ENCODE data around the gene STMP1. TPM values are rescaled to one million over a fixed set of nuclear protein-coding genes. Genes with fewer than 3 reads are reported as not detected.

Gene STMP1
- polyA plus RNA-seq, 2 of the 4 experiments (the other 2 are of a cell fraction): 33.0 to 35.5 TPM

DNA sequence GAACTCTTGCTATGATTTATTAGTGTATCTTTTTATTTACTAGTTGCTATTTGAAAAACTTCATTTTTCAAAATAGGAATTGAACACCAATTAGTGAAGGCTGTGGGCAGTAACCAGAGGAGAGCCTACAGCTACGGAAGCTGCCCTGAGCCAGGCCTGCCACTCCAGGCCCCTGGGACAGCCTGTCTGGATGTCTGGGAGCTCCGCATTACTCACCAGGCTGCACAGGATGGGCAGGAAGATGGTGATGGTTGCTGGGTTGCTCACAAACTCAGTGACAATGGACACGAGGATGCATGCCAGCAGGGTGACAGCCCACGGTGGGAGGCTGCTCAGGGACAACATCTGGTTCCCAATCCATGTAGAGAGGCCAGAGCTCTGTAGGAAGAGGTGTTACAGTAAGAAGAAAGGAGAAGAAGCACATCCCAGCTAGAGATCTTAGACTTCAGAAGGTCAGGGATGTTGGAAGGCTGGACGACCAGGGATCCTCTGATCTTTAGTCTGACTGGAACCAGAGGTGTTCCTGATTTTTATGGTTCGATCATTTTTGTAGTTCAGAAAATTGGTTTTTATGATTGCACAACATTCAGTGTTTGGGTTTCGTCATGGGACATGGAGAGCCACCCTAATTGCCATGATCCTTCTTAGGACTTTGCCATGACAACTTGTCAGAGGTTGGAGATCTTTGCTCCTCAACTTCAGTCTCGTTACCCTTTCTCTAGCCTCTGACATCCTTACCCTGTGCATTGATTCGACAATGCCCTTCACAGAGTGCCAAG is 23.2 kb downstream of the STMP1 start:
- Histone ChIP-seq H3K4me2 (no peak overlapping the region), H3K4me1 (no peaks in the 10 kb centered on the region), H3K27ac (no peak overlapping the region), H3K9me3 (no peaks in the 10 kb centered on the region), H3K4me3 (no peak overlapping the region)
- TF ChIP-seq ZFP36 (IDR thresholded peaks at IDR 0.05; ENCODE audit: borderline replicate concordance, partially characterized antibody) (no peak), ZC3H11A (IDR thresholded peaks at IDR 0.05) (no peak), RCOR1 (IDR thresholded peaks at IDR 0.05; ENCODE audit: low read depth, low read length) (no peak), GATA3 (IDR thresholded peaks at IDR 0.05; ENCODE audit: borderline replicate concordance) (no peak), USF2 (IDR thresholded peaks at IDR 0.05) (no peak), FOXS1 (CRISPR knock-in tag; IDR thresholded peaks at IDR 0.05) (no peak), E2F6 (IDR thresholded peaks at IDR 0.05; ENCODE audit: borderline replicate concordance, low read depth) (no peak), HDAC2 (IDR thresholded peaks at IDR 0.05) (no peak), MAZ (IDR thresholded peaks at IDR 0.05; ENCODE audit: borderline replicate concordance, low read depth, low read length) (no peak), HES2 (IDR thresholded peaks at IDR 0.05) (no peak), SMC3 (IDR thresholded peaks at IDR 0.05) (no peak), EP300 (IDR thresholded peaks at IDR 0.05) (no peak), CHD4 (IDR thresholded peaks at IDR 0.05; ENCODE audit: borderline replicate concordance) (no peak)
- FAIRE-seq (no peak), ATAC-seq (no peak; a peak in 1 of 6 replicates), DNase-seq (ENCODE audit: low read depth in 1 of 2, low spot score in 1 of 2) (no peak)
- WGBS (ENCODE audit: missing lambda C conversion rate): 71% methylated on average over 9 of the region's 9 CpGs
- POLR2A ChIA-PET: no interaction called here
- CTCF ChIA-PET: interaction anchor here (1.1 to 3.5 kb wide), 4 partner anchors 13 to 25 kb away, joined by 3 to 25 read pairs (median 4); partner anchors contain the start of gene STMP1

DNA sequence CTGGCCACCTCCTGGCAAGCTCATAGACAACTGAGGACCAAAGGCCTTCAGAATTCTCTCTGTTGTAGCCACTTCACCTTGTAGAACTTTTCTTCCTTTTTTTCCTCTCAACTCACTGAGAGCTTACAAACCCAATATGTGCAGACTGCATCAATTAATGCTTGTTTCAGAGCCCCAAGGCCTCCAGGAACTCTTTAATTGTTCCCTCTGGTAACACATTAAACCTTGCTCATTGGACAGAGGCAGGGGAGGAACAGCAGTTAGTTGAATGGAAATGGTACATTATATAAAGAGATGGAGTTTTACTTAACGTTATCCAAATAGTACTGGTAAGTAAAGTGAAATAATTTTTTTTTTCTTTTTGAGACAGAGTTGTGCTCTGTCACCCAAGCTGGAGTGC is 25.2 kb downstream of the STMP1 start:
- no peak for ATAC-seq
- ChIA-PET POLR2A (no interaction called here), CTCF (interaction anchor here (0.6 to 2.2 kb wide), 3 partner anchors 14 to 105 kb away, joined by 3 to 12 read pairs (median 3); no protein-coding TSS in a partner anchor)
- WGBS (ENCODE audit: missing lambda C conversion rate): 0% methylated on average over 1 of the region's 1 CpG
- Histone ChIP-seq H3K4me2 (no peak overlapping the region), H3K27ac (no peak overlapping the region), H3K4me3 (no peak overlapping the region), H3K9me3 (no peaks in the 10 kb centered on the region), H3K4me1 (no peaks in the 10 kb centered on the region)
- no peak for FAIRE-seq
- DNase-seq (ENCODE audit: low read depth in 1 of 2, low spot score in 1 of 2): no peak
- TF ChIP-seq HMGXB4 (CRISPR knock-in tag; IDR thresholded peaks at IDR 0.05; ENCODE audit: borderline replicate concordance) (no peak), NPAS2 (CRISPR knock-in tag; IDR thresholded peaks at IDR 0.05; ENCODE audit: borderline replicate concordance) (no peak), HOXA7 (CRISPR knock-in tag; IDR thresholded peaks at IDR 0.05) (no peak), RFX5 (IDR thresholded peaks at IDR 0.05) (no peak), FOSL2 (IDR thresholded peaks at IDR 0.05) (no peak), FOSL2 (CRISPR knock-in tag; IDR thresholded peaks at IDR 0.05) (no peak), NR3C1 (IDR thresholded peaks at IDR 0.05) (no peak), BCL3 (IDR thresholded peaks at IDR 0.05) (no peak), RCOR1 (IDR thresholded peaks at IDR 0.05; ENCODE audit: low read depth, low read length) (no peak), POLR2A (IDR thresholded peaks at IDR 0.05; ENCODE audit: low read length) (no peak), EHMT2 (IDR thresholded peaks at IDR 0.05; ENCODE audit: low read depth) (no peak)

Data from A549 (cell line).